Measurements from ENCODE around the gene POU6F2. TPM values are rescaled to one million over a fixed set of nuclear protein-coding genes. Genes with fewer than 3 reads are reported as not detected.

Gene POU6F2
- total and polyA plus RNA-seq, 2 experiments from 2014 or later = 7.2 to 7.3 TPM

DNA sequence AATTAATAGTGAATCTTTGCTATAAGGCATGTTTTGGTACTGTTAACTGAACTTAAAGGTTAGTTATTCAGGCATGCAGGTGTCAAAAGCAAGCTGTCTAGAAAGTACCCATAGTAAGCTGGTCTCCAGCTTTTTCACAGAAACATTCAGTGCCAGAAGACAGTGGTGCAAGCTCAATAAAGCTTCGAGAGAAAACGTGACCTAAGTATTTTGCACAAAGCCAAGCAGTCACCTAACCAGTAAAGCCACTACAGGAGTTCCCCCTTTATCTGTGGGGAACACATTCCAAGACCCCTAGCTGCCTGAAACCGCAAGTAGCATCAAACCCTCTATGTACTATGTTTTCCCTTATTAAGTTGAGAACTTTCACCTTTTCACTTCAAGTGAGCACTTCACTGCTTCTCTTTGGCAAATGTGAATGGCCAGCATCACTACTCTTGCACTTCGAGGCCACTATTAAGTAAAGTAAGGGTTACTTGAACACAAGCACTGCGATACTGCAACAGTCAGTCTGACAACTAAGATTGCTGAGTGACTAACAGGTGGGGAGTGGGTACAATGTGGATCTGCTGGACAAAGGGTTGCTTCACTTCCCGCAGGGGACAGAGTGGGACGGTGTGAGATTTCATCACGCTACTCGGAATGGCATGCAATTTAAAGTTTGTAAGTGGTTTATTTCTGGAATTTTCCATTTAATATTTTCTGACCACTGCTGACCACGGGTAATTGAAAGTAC, 334.7 kb downstream of the POU6F2 start (continued):
- TF ChIP-seq JUNB (IDR thresholded peaks at IDR 0.05; ENCODE audit: unreplicated experiment) = no peak
- no peak for TF ChIP-seq EZH2phosphoT487 (IDR thresholded peaks at IDR 0.05; ENCODE audit: unreplicated experiment)
- TF ChIP-seq STAT1 (IDR thresholded peaks at IDR 0.05; ENCODE audit: unreplicated experiment) = no peak
- no peak for TF ChIP-seq REST (IDR thresholded peaks at IDR 0.05; ENCODE audit: unreplicated experiment)
- no peak for TF ChIP-seq EZH2 (IDR thresholded peaks at IDR 0.05; ENCODE audit: low read depth, unreplicated experiment)

DNA sequence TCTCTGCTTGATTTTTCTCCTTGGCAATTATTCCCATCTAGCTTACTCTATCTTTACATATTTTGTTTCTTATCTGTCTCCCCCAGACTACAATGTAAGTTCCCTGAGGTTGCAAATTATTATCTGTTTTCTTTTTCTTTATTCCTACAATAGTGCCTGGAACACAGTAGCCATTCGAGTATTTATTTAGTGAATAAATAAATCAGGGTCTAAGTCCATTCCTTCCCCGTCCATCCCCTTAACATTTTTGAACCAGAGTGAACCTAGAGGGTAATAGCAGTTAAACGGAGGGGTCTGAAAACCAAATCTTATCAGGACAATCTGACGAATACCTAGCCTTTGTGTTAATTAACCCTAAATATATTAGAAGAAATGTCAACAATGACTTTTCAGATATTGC, 335.7 kb downstream of the POU6F2 start:
- Histone ChIP-seq H3F3A (replicated peaks; ENCODE audit: low read depth) (no peaks in the 10 kb centered on the region), H3K9me2 (ENCODE audit: insufficient read depth) (no peaks in the 10 kb centered on the region), H3K27me3 (ENCODE audit: insufficient read depth) (no peaks in the 10 kb centered on the region), H2AFZ (no peak overlapping the region), H3K27ac (ENCODE audit: low read depth) (no peak overlapping the region), H4K20me1 (replicated peaks; ENCODE audit: insufficient read depth) (no peaks in the 10 kb centered on the region), H3K36me3 (ENCODE audit: insufficient read depth) (no peaks in the 10 kb centered on the region), H3K4me3 (no peak overlapping the region), H3K79me2 (replicated peaks; ENCODE audit: insufficient read depth) (no peaks in the 10 kb centered on the region), H3K4me2 (no peak overlapping the region), H3K4me1 (ENCODE audit: insufficient read depth) (peaks cover 23% of the 10 kb centered on the region)
- Mint-ChIP-seq H3K36me3 (ENCODE audit: low read depth) (no peaks in the 10 kb centered on the region), H3K27me3 (ENCODE audit: insufficient read depth, low read depth, poor library complexity) (no peaks in the 10 kb centered on the region), H3K27ac (no peak overlapping the region), H3K4me3 (no peak overlapping the region), H3K9me3 (no peaks in the 10 kb centered on the region; the same call in 2 of the 3 replicates), H3K4me1 (peaks cover 47% of the 10 kb centered on the region)
- ATAC-seq (no peak), DNase-seq (ENCODE audit: low spot score) (no peak)
- TF ChIP-seq STAT1 (IDR thresholded peaks at IDR 0.05; ENCODE audit: unreplicated experiment) (no peak), REST (IDR thresholded peaks at IDR 0.05; ENCODE audit: unreplicated experiment) (no peak), ZNF331 (CRISPR knock-in tag; IDR thresholded peaks at IDR 0.05; ENCODE audit: low read depth) (no peak), CTCF (conservative IDR thresholded peaks at IDR 0.05; ENCODE audit: low read depth in 2 of 2) (no peak), ZNF462 (CRISPR knock-in tag; IDR thresholded peaks at IDR 0.05) (no peak), EZH2phosphoT487 (IDR thresholded peaks at IDR 0.05; ENCODE audit: unreplicated experiment) (no peak)

Measured in GM23338 (cell line).